Heart left ventricle (tissue), 16 donors: ENCODE measurements around the gene STUB1. TPM values are rescaled to one million over a fixed set of nuclear protein-coding genes. Genes with fewer than 3 reads are reported as not detected.

Experiments
- ATAC-seq, 4 donors: fragments of 200-7000 bp; cut with Tn5 transposase; one replicate each; pipeline ENCODE4 v1.9.1; 2020 to 2022; ENCODE audit warnings: moderate library complexity in 4 of 4, mild to moderate bottlenecking in 3 of 4, moderate number of reproducible peaks in 1 of 4
- DNase-seq, 5 donors: peaks; one replicate each; pipeline ENCODE4 v3.0.0-alpha.2; 2020
- H3K27ac ChIP-seq, 12 donors: fragments of 200-600 bp; sonication (generic) in 4 of 12; one replicate each; pipeline versions ENCODE4 v1.5.0 to v1.8.0; 2016 to 2022; ENCODE audit warnings: mild to moderate bottlenecking in 2 of 12
- H3K27me3 ChIP-seq, 9 donors: fragments of 200-600 bp; sonication (generic) in 2 of 9; one replicate each; pipeline versions ENCODE4 v1.5.1 to v1.8.0; 2016 to 2022; ENCODE audit warnings: mild to moderate bottlenecking in 3 of 9
- H3K36me3 ChIP-seq, 9 donors: fragments of 200-600 bp; sonication (generic) in 2 of 9; one replicate each; pipeline versions ENCODE4 v1.5.0 to v1.8.0; 2018 to 2022; ENCODE audit warnings: mild to moderate bottlenecking in 2 of 9
- H3K4me1 ChIP-seq, 12 donors: fragments of 200-600 bp; sonication (generic) in 4 of 12; one replicate each; pipeline versions ENCODE4 v1.5.0 to v1.8.0; 2016 to 2022; ENCODE audit warnings: mild to moderate bottlenecking in 3 of 12
- H3K4me3 ChIP-seq, 12 donors: fragments of 200-600 bp; sonication (generic) in 4 of 12; one replicate each; pipeline versions ENCODE4 v1.5.0 to v1.8.0; 2017 to 2022; ENCODE audit warnings: mild to moderate bottlenecking in 9 of 12, moderate library complexity in 4 of 12
- H3K9me3 ChIP-seq, 12 donors: fragments of 200-600 bp; sonication (generic) in 4 of 12; one replicate each; pipeline versions ENCODE4 v1.5.0 to v1.8.0; 2016 to 2022; ENCODE audit warnings: mild to moderate bottlenecking in 1 of 12
- CTCF ChIP-seq, 12 donors: fragments of 200-600 bp; sonication (generic) in 4 of 12; IDR thresholded peaks; one replicate each; pipeline versions ENCODE4 v1.5.0 to v1.8.0; 2018 to 2022; ENCODE audit warnings: antibody characterized with exemption in 12 of 12, mild to moderate bottlenecking in 5 of 12
- POLR2A ChIP-seq, 2 donors: fragments of 450-650 bp; IDR thresholded peaks; one replicate each; pipeline ENCODE4 v1.6.1; 2017; ENCODE audit warnings: antibody characterized with exemption in 2 of 2, mild to moderate bottlenecking in 2 of 2, moderate library complexity in 2 of 2
- whole genome bisulfite sequencing, 4 donors: extraction: QIAGEN DNeasy Blood & Tissue Kit in 2 of 4; methylation state at CpG; one replicate each; pipeline versions ENCODE4 v1.1.5 to v1.1.7; 2013 to 2018; 5-methylcytosine and 5-hydroxymethylcytosine counted together
- intact Hi-C, 10 donors: fragments of 100-400 bp; cut with DNase I; formaldehyde crosslinking; loops; one replicate each; pipeline versions ENCODE4 v1.11.1 to v1.14.2; 2022
- polyA plus RNA-seq, 2 donors: library from polyadenylated mRNA; stranded (reverse); fragments of 200-250 nt; gene quantifications; one replicate each; pipeline ENCODE4 v1.2.3, GENCODE V29; 2013
- total RNA-seq, 9 donors: library from RNA; depleted of rRNA in 2 of 9; stranded (reverse); fragments of >200 nt in 2 of 9; fragmentation: NEBNext Ultra II Directional in 3 of 9; extraction: Animal tissue kit (Norgen Biotek cat#: 25700) in 3 of 9; gene quantifications; one replicate each; pipeline versions ENCODE4 v1.1.0 to v1.2.4, GENCODE V29; 2016 to 2023
- donor health status: ischemic (EF 13 %, LVEDD 7.1; RV severe dilation, severe dysfunction).
- donor health status: healthy with polysubstance abuse.
- donor health status: DM: no; HTN: yes; CAD: no.
- donor health status: DM: no; HTN: no; CAD: no.
- donor health status: ischemic (EF 25% LVEDD 6.9; RV normal size, moderate dysfunction).
- donor health status: ischemic (EF 25% LVEDD 5.7; RV mildly dilated, moderate dysfunction).
- donor health status: healthy.
- donor health status: DM: yes; HTN: yes; CAD: no.
- donor health status: ischemic (EF 35%, LVEDD 5.7; RV mildly dilated, moderate dysfunction).
- donor health status: nonischemic (EF 11% LVEDD 7.7; RV severe dilation, severe dysfunction).
- donor health status: DM: yes; HTN: yes; CAD: no.
- donor health status: PGD.
- donor health status: ischemic (EF 29% LVEDD 5.4; RV normal size, mild dysfunction).
- donor health status: nonischemic (EF 23%, LVEDD 6.1; RV moderate dilation, normal function).

STUB1 gene
- total and polyA plus RNA-seq, 11 donors = 93.7 to 198 (median 116) TPM

GRCh38 chr16:729768-730665, 49.8 kb downstream of the STUB1 start:
- Histone ChIP-seq H3K27me3 (peaks cover 0 to 24% (median 0%) of the 10 kb centered on the region in 9 donors), H3K9me3 (no peaks in the 10 kb centered on the region), H3K4me1 (peaks cover 8 to 33% (median 22%) of the 10 kb centered on the region in 12 donors), H3K36me3 (peaks cover 0 to 47% (median 34%) of the 10 kb centered on the region in 9 donors), H3K27ac (no peak overlapping the region), H3K4me3 (no peak overlapping the region)
- WGBS, 4 donors = 90 to 95% (median 92%) methylated on average over 17 to 37 of the region's 37 CpGs
- intact Hi-C loops = no loop called here
- DNase-seq (peak in 3 of 5 donors; percentile 19 to 25 (median 23)), ATAC-seq (no peak)
- no peak for TF ChIP-seq CTCF (IDR thresholded peaks at IDR 0.05)

GRCh38 chr16:730666-731509, 50.7 kb downstream of the STUB1 start:
- 86 to 90% (median 89%) methylated on average over 8 to 22 of the region's 22 CpGs for WGBS, 4 donors
- DNase-seq (peak in 3 of 5 donors; percentile 5 to 25 (median 18)), ATAC-seq (no peak)
- peaks cover 0 to 54% (median 43%) of the 10 kb centered on the region in 9 donors for H3K36me3 ChIP-seq
- H3K4me1 ChIP-seq = peaks cover 8 to 33% (median 22%) of the 10 kb centered on the region in 12 donors
- intact Hi-C loops = no loop called here
- no peaks in the 10 kb centered on the region for H3K9me3 ChIP-seq
- H3K27ac ChIP-seq = no peak overlapping the region
- H3K27me3 ChIP-seq = peaks cover 0 to 24% (median 0%) of the 10 kb centered on the region in 9 donors
- no peak overlapping the region for H3K4me3 ChIP-seq
- no peak for TF ChIP-seq CTCF (IDR thresholded peaks at IDR 0.05)
- no peak for TF ChIP-seq POLR2A (IDR thresholded peaks at IDR 0.05)

GRCh38 chr16:732332-732731, 52.1 kb downstream of the STUB1 start:
- H3K27me3 ChIP-seq = peaks cover 0 to 12% (median 0%) of the 10 kb centered on the region in 9 donors
- DNase-seq = no peak
- no peak overlapping the region for H3K4me3 ChIP-seq
- no peaks in the 10 kb centered on the region for H3K9me3 ChIP-seq
- no peak for ATAC-seq
- intact Hi-C loops = no loop called here
- peaks cover 0 to 69% (median 57%) of the 10 kb centered on the region in 9 donors for H3K36me3 ChIP-seq
- 95 to 96% (median 96%) methylated on average over 12 of the region's 12 CpGs for WGBS, 4 donors
- TF ChIP-seq CTCF (IDR thresholded peaks at IDR 0.05) (no peak), POLR2A (IDR thresholded peaks at IDR 0.05) (no peak)
- peaks cover 5 to 19% (median 14%) of the 10 kb centered on the region in 12 donors for H3K4me1 ChIP-seq
- no peak overlapping the region for H3K27ac ChIP-seq

Other genes with a start within 250 kb of the STUB1 start
- gene CAPN15, start 152.7 kb upstream of the STUB1 start, total RNA-seq = 10 to 100 TPM; 12.0 to 35.5 (median 20.0) TPM
- gene CAPN15, start 152.7 kb upstream of the STUB1 start, polyA plus RNA-seq = 10 to 100 TPM; 20.8 to 26.0 TPM
- gene PRR35, start 120.0 kb upstream of the STUB1 start, total RNA-seq = not detected
- gene PRR35, start 120.0 kb upstream of the STUB1 start, polyA plus RNA-seq = not detected
- under 1 TPM in 8 of 9 donors, not detected in 1; 0.23 to 0.86 (median 0.56) TPM for gene NHLRC4, start 113.4 kb upstream of the STUB1 start, total RNA-seq
- under 1 TPM; 0.46 to 0.50 TPM for gene NHLRC4, start 113.4 kb upstream of the STUB1 start, polyA plus RNA-seq
- gene PIGQ, start 110.4 kb upstream of the STUB1 start, total RNA-seq = 10 to 100 TPM; 16.4 to 39.5 (median 22.0) TPM
- 10 to 100 TPM; 21.8 to 35.8 TPM for gene PIGQ, start 110.4 kb upstream of the STUB1 start, polyA plus RNA-seq
- 10 to 100 TPM; 10.2 to 17.8 (median 12.6) TPM for gene RAB40C, start 90.3 kb upstream of the STUB1 start, total RNA-seq
- gene RAB40C, start 90.3 kb upstream of the STUB1 start, polyA plus RNA-seq = 10 to 100 TPM; 15.2 to 22.0 TPM
- 1 to 10 TPM in 1 of 9 donors, under 1 TPM in 8; 0.15 to 1.1 (median 0.25) TPM for gene WFIKKN1, start 49.4 kb upstream of the STUB1 start, total RNA-seq
- under 1 TPM; 0.30 to 0.51 TPM for gene WFIKKN1, start 49.4 kb upstream of the STUB1 start, polyA plus RNA-seq
- gene METTL26, start 44.1 kb upstream of the STUB1 start, total RNA-seq = 100 to 1,000 TPM in 2 of 9 donors, 10 to 100 TPM in 7; 39.6 to 187 (median 44.7) TPM
- 100 to 1,000 TPM; 101 to 165 TPM for gene METTL26, start 44.1 kb upstream of the STUB1 start, polyA plus RNA-seq
- 100 to 1,000 TPM in 4 of 9 donors, 10 to 100 TPM in 5; 52.3 to 219 (median 89.5) TPM for gene MCRIP2, start 38.6 kb upstream of the STUB1 start, total RNA-seq
- 100 to 1,000 TPM in 1 of 2 donors, 10 to 100 TPM in 1; 97.0 to 321 TPM for gene MCRIP2, start 38.6 kb upstream of the STUB1 start, polyA plus RNA-seq
- 10 to 100 TPM in 2 of 9 donors, 1 to 10 TPM in 7; 3.7 to 17.4 (median 8.6) TPM for gene WDR90, start 31.0 kb upstream of the STUB1 start, total RNA-seq
- 10 to 100 TPM in 1 of 2 donors, 1 to 10 TPM in 1; 5.1 to 10.9 TPM for gene WDR90, start 31.0 kb upstream of the STUB1 start, polyA plus RNA-seq
- gene RHOT2, start 12.3 kb upstream of the STUB1 start, total RNA-seq = 100 to 1,000 TPM in 1 of 9 donors, 10 to 100 TPM in 8; 33.7 to 102 (median 83.5) TPM
- gene RHOT2, start 12.3 kb upstream of the STUB1 start, polyA plus RNA-seq = 100 to 1,000 TPM in 1 of 2 donors, 10 to 100 TPM in 1; 77.2 to 143 TPM
- 1 to 10 TPM in 7 of 9 donors, under 1 TPM in 2; 0.72 to 2.7 (median 1.8) TPM for gene RHBDL1, start 4.7 kb upstream of the STUB1 start, total RNA-seq
- 1 to 10 TPM in 1 of 2 donors, under 1 TPM in 1; 0.19 to 3.6 TPM for gene RHBDL1, start 4.7 kb upstream of the STUB1 start, polyA plus RNA-seq
- gene JMJD8, start 3.9 kb downstream of the STUB1 start, total RNA-seq = 100 to 1,000 TPM in 1 of 9 donors, 10 to 100 TPM in 8; 37.5 to 103 (median 44.1) TPM
- gene JMJD8, start 3.9 kb downstream of the STUB1 start, polyA plus RNA-seq = 10 to 100 TPM; 36.2 to 66.6 TPM
- 10 to 100 TPM in 4 of 9 donors, 1 to 10 TPM in 5; 7.0 to 16.6 (median 9.2) TPM for gene WDR24, start 10.0 kb downstream of the STUB1 start, total RNA-seq
- gene WDR24, start 10.0 kb downstream of the STUB1 start, polyA plus RNA-seq = 10 to 100 TPM in 1 of 2 donors, 1 to 10 TPM in 1; 5.6 to 10.5 TPM
- under 1 TPM in 3 of 9 donors, not detected in 6; 0.59 to 1.00 (median 0.60) TPM for gene FBXL16, start 25.4 kb downstream of the STUB1 start, total RNA-seq
- under 1 TPM; 0.03 to 0.11 TPM for gene FBXL16, start 25.4 kb downstream of the STUB1 start, polyA plus RNA-seq
- 10 to 100 TPM; 50.5 to 79.4 (median 60.7) TPM for gene METRN, start 34.7 kb downstream of the STUB1 start, total RNA-seq
- 10 to 100 TPM; 31.2 to 69.0 TPM for gene METRN, start 34.7 kb downstream of the STUB1 start, polyA plus RNA-seq
- gene ANTKMT, start 40.7 kb downstream of the STUB1 start, total RNA-seq = 10 to 100 TPM; 30.2 to 48.6 (median 36.0) TPM
- gene ANTKMT, start 40.7 kb downstream of the STUB1 start, polyA plus RNA-seq = 10 to 100 TPM; 22.9 to 42.4 TPM
- 1 to 10 TPM in 1 of 9 donors, under 1 TPM in 5, not detected in 3; 0.35 to 1.3 (median 0.54) TPM for gene CCDC78, start 46.0 kb downstream of the STUB1 start, total RNA-seq
- gene CCDC78, start 46.0 kb downstream of the STUB1 start, polyA plus RNA-seq = 1 to 10 TPM in 1 of 2 donors, under 1 TPM in 1; 0.60 to 1.3 TPM
- gene HAGHL, start 46.7 kb downstream of the STUB1 start, total RNA-seq = 10 to 100 TPM in 7 of 9 donors, 1 to 10 TPM in 2; 5.0 to 16.4 (median 11.9) TPM
- gene HAGHL, start 46.7 kb downstream of the STUB1 start, polyA plus RNA-seq = 10 to 100 TPM; 11.3 to 44.2 TPM
- 10 to 100 TPM; 21.4 to 33.1 (median 26.8) TPM for gene CIAO3, start 60.6 kb downstream of the STUB1 start, total RNA-seq
- 10 to 100 TPM; 36.0 to 41.5 TPM for gene CIAO3, start 60.6 kb downstream of the STUB1 start, polyA plus RNA-seq
- 10 to 100 TPM in 1 of 9 donors, under 1 TPM in 2, not detected in 6; 0.48 to 82.2 (median 0.50) TPM for gene MSLN, start 80.3 kb downstream of the STUB1 start, total RNA-seq
- gene MSLN, start 80.3 kb downstream of the STUB1 start, polyA plus RNA-seq = not detected
- 10 to 100 TPM in 4 of 9 donors, 1 to 10 TPM in 5; 7.1 to 19.4 (median 9.9) TPM for gene RPUSD1, start 108.0 kb downstream of the STUB1 start, total RNA-seq
- 10 to 100 TPM; 12.5 to 25.7 TPM for gene RPUSD1, start 108.0 kb downstream of the STUB1 start, polyA plus RNA-seq
- 10 to 100 TPM in 2 of 9 donors, 1 to 10 TPM in 6, under 1 TPM in 1; 0.83 to 15.0 (median 4.0) TPM for gene CHTF18, start 108.2 kb downstream of the STUB1 start, total RNA-seq
- 1 to 10 TPM; 2.6 to 3.9 TPM for gene CHTF18, start 108.2 kb downstream of the STUB1 start, polyA plus RNA-seq
- gene GNG13, start 120.3 kb downstream of the STUB1 start, total RNA-seq = not detected
- not detected for gene GNG13, start 120.3 kb downstream of the STUB1 start, polyA plus RNA-seq